GM18511 (cell line): ENCODE results near the gene FUT3.
A peak's percentile ranks its signal among the peaks of the same experiment; 100 is the strongest.
"Not testable (repeated sequence)": the region's sequence is repeated elsewhere in the genome, so short reads cannot be mapped to it uniquely, and the experiment has no call there.

ENCODE experiments used
- ATAC-seq: cut with Tn5 transposase; IDR thresholded peaks from one replicate; pipeline ENCODE4 v1.9.1; 2021; ENCODE audit warnings: mild to moderate bottlenecking, moderate library complexity; ENCODE audit not compliant: unreplicated experiment

Gene FUT3

GRCh38 chr19:5850189-5850588, 1.1 kb downstream of the FUT3 start:
- no peak for ATAC-seq

- not testable (repeated sequence) for ATAC-seq
Measured at GRCh38 chr19:5848621-5849020, 2.6 kb downstream of the FUT3 start.

GRCh38 chr19:5847846-5848245, 3.4 kb downstream of the FUT3 start:
- ATAC-seq: not testable (repeated sequence)

- ATAC-seq: no peak
Measured at GRCh38 chr19:5844456-5845433, 6.5 kb downstream of the FUT3 start.

GRCh38 chr19:5843295-5843927, 7.8 kb downstream of the FUT3 start:
- ATAC-seq: no peak

- not testable (repeated sequence) for ATAC-seq
Measured at GRCh38 chr19:5841735-5842111, 9.5 kb downstream of the FUT3 start.

- ATAC-seq: no peak
Measured at GRCh38 chr19:5839065-5840017, 11.9 kb downstream of the FUT3 start, which contains the start of gene FUT6. Gene FUT6 (minus strand): TSS chr19:5839702. CDS start chr19:5832567, 7,135 bp downstream.

GRCh38 chr19:5838353-5839064, 12.7 kb downstream of the FUT3 start:
- no peak for ATAC-seq

- ATAC-seq: no peak
Measured at GRCh38 chr19:5837761-5838352, 13.4 kb downstream of the FUT3 start.

- ATAC-seq: no peak
Measured at GRCh38 chr19:5832527-5833216, 18.6 kb downstream of the FUT3 start.

- no peak for ATAC-seq
Measured at GRCh38 chr19:5832061-5832460, 19.2 kb downstream of the FUT3 start.

GRCh38 chr19:5831159-5831558, 20.1 kb downstream of the FUT3 start:
- no peak for ATAC-seq

- no peak for ATAC-seq
Measured at GRCh38 chr19:5829567-5830310, 21.5 kb downstream of the FUT3 start.

- ATAC-seq: no peak
Measured at GRCh38 chr19:5828661-5829566, 22.3 kb downstream of the FUT3 start.

GRCh38 chr19:5827891-5828660, 23.2 kb downstream of the FUT3 start:
- ATAC-seq: peak; percentile 71

- no peak for ATAC-seq
Measured at GRCh38 chr19:5827342-5827890, 23.8 kb downstream of the FUT3 start.
